Peyer's patch (tissue), 4 donors: Measurements from ENCODE around the gene EEF1A2. TPM values are rescaled to one million over a fixed set of nuclear protein-coding genes. Genes with fewer than 3 reads are reported as not detected.
A peak's percentile ranks its signal among the peaks of the same experiment; 100 is the strongest.

Experiments
- DNase-seq, 3 donors: peaks; one replicate each; pipeline ENCODE4 v3.0.0-alpha.2; 2017 to 2019
- H3K27ac ChIP-seq, 4 donors: fragments of 200-600 bp; sonication (generic); one replicate each; pipeline ENCODE4 v1.5.1; 2016 to 2019
- H3K27me3 ChIP-seq, 2 donors: fragments of 200-600 bp; sonication (generic); one replicate each; pipeline ENCODE4 v1.5.1; 2019
- H3K36me3 ChIP-seq, 3 donors: fragments of 200-600 bp; sonication (generic); one replicate each; pipeline ENCODE4 v1.5.1; 2016 to 2019
- H3K4me1 ChIP-seq, 4 donors: fragments of 200-600 bp; sonication (generic); one replicate each; pipeline ENCODE4 v1.5.1; 2016 to 2019
- H3K4me3 ChIP-seq, 4 donors: fragments of 200-600 bp; sonication (generic); 1 replicate in 3 of 4; 2 replicates in 1 of 4; pipeline ENCODE4 v1.5.1; 2016 to 2019; ENCODE audit warnings: mild to moderate bottlenecking in 1 of 4
- H3K9me3 ChIP-seq, 4 donors: fragments of 200-600 bp; sonication (generic); one replicate each; pipeline ENCODE4 v1.5.1; 2016 to 2019; ENCODE audit warnings: mild to moderate bottlenecking in 1 of 4
- POLR2A ChIP-seq, 2 donors: fragments of 450-650 bp; IDR thresholded peaks; one replicate each; pipeline ENCODE4 v1.5.1; 2017; ENCODE audit warnings: antibody characterized with exemption in 2 of 2, mild to moderate bottlenecking in 2 of 2, moderate library complexity in 2 of 2
- total RNA-seq, 4 donors: library from RNA; depleted of rRNA; stranded (reverse); fragments of >200 nt; gene quantifications; one replicate each; pipeline ENCODE4 v1.1.0, GENCODE V29; 2016
- TF ChIP-seq, protein P1 (sequence below), 6 experiments: fragments of 450-650 bp in 4 of 6; fragments of 200-600 bp in 2 of 6; sonication (generic) in 1 of 6; IDR thresholded peaks; one replicate each; pipeline ENCODE4 v1.5.1; 2017 to 2019; ENCODE audit warnings: antibody characterized with exemption in 6 of 6, mild to moderate bottlenecking in 3 of 6, moderate library complexity in 1 of 6

The EEF1A2 gene
- total RNA-seq, 4 donors from 2014 or later: 0.67 to 3.3 (median 2.1) TPM

DNA sequence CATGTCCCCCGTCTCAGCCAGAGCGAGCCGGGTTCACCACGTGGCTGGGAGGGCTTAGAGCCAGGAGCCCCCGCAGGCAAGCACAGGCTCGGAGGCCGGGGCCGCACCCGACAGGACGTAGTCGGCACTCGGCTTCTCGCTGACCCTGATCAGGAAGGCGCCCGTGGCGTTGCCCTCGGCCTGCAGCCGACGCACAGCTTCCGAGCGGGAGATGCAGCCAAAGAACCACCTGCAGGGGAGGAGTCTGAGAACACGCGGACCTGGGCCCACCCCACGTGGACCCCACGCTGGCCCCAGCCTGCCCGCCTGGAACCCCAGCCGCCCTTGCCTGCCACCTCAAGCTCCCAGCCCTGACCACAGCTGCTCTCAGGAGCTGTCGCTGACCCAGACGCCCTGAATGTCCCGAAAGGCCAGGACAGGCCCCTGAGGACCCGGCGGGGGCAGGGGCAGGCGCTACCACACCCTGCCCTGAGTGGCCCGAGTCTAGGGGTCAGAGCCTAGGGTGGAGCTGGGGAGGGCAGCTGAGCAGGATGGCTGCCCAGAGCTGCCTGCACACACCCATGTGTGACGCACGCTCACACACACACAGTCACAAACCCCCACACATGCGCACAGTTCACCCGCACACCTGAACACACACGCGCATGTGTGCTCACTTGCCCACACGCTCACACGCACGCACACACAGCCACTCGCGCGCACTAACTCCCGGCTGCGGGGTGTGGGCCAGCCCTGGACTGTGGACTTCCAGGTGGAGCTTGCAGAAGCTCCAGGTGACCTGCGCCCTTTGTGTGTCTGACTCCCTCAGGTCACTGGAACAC is 36.2 kb upstream of the EEF1A2 start:
- H3K27ac ChIP-seq: peak overlapping the region in 3 of 4 donors; percentile 60 to 98 (median 96)
- H3K4me1 ChIP-seq: peaks cover 10 to 38% (median 16%) of the 10 kb centered on the region in 4 donors
- H3K4me3 ChIP-seq: peak overlapping the region in 2 of 4 donors; percentile 39 to 57
- DNase-seq: peak in 2 of 3 donors; percentile 90 to 93
- TF ChIP-seq, protein P1, sequence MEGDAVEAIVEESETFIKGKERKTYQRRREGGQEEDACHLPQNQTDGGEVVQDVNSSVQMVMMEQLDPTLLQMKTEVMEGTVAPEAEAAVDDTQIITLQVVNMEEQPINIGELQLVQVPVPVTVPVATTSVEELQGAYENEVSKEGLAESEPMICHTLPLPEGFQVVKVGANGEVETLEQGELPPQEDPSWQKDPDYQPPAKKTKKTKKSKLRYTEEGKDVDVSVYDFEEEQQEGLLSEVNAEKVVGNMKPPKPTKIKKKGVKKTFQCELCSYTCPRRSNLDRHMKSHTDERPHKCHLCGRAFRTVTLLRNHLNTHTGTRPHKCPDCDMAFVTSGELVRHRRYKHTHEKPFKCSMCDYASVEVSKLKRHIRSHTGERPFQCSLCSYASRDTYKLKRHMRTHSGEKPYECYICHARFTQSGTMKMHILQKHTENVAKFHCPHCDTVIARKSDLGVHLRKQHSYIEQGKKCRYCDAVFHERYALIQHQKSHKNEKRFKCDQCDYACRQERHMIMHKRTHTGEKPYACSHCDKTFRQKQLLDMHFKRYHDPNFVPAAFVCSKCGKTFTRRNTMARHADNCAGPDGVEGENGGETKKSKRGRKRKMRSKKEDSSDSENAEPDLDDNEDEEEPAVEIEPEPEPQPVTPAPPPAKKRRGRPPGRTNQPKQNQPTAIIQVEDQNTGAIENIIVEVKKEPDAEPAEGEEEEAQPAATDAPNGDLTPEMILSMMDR (IDR thresholded peaks at IDR 0.05): peak in 1 of 6 experiments; percentile 3
- TF ChIP-seq POLR2A (IDR thresholded peaks at IDR 0.05): peak; percentile 61 to 81
- no peaks in the 10 kb centered on the region for H3K36me3 ChIP-seq
- no peaks in the 10 kb centered on the region for H3K9me3 ChIP-seq
- no peaks in the 10 kb centered on the region for H3K27me3 ChIP-seq

DNA sequence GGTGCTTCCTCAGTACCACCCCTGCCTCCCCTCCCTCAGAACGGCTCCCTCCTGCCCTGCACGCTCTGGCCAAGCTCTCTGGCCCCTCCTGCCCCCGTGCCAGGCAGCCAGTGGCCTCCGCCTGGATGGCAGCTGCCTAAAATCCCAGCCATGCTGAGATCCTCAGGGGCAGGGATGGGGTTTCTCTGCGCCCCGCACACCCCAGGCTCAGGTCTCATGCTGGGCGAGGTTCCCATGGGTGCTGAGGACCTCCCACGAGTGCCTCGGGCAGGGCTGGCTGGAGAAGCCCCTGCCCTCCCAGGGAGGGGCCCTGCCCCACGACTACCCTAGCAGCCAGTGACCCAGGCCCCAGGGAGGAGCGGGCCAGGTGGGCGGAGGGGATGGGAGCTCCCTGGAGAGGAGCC is 35.5 kb upstream of the EEF1A2 start:
- TF ChIP-seq, protein P1 (IDR thresholded peaks at IDR 0.05): no peak
- TF ChIP-seq POLR2A (IDR thresholded peaks at IDR 0.05): no peak
- H3K4me1 ChIP-seq: peaks cover 10 to 38% (median 16%) of the 10 kb centered on the region in 4 donors
- peak overlapping the region in 2 of 4 donors; percentile 26 to 31 for H3K4me3 ChIP-seq
- no peaks in the 10 kb centered on the region for H3K36me3 ChIP-seq
- H3K27me3 ChIP-seq: no peaks in the 10 kb centered on the region
- H3K27ac ChIP-seq: peak overlapping the region in 3 of 4 donors; percentile 60 to 98 (median 96)
- H3K9me3 ChIP-seq: no peaks in the 10 kb centered on the region
- no peak for DNase-seq

DNA sequence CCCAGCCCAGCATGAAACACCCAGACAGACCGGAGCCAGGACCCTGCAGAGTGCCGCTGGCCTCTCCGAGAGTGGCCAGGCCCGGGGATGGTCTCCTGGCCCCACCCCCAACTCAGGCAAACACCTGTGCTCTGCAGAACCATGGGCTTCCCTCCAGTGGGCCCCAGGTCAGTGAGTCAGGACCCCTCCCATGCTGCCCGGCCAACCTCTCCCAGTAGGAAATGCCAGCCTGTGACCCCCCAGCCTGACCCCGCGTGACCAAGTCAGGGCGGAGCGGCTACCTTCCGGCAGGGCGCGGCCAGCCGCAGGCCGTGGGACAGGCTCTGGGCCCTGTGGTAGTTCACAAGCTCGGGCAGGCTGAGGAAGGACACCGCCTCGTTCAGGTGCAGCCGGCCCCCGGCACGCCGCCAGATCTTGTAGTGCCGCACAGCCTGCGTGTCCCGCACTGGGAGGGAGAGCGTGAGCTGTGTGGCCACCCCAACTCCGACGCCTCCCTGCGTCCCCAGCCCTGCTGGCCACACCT is 35.0 kb upstream of the EEF1A2 start:
- Histone ChIP-seq H3K4me3 (peak overlapping the region in 2 of 4 donors; percentile 26 to 31), H3K27ac (peak overlapping the region in 3 of 4 donors; percentile 60 to 98 (median 96)), H3K9me3 (no peaks in the 10 kb centered on the region), H3K27me3 (no peaks in the 10 kb centered on the region), H3K36me3 (no peaks in the 10 kb centered on the region), H3K4me1 (peaks cover 10 to 38% (median 15%) of the 10 kb centered on the region in 4 donors)
- peak in 2 of 3 donors; percentile 81 to 86 for DNase-seq
- TF ChIP-seq, protein P1 (IDR thresholded peaks at IDR 0.05): no peak
- TF ChIP-seq POLR2A (IDR thresholded peaks at IDR 0.05): peak; percentile 64 to 76

DNA sequence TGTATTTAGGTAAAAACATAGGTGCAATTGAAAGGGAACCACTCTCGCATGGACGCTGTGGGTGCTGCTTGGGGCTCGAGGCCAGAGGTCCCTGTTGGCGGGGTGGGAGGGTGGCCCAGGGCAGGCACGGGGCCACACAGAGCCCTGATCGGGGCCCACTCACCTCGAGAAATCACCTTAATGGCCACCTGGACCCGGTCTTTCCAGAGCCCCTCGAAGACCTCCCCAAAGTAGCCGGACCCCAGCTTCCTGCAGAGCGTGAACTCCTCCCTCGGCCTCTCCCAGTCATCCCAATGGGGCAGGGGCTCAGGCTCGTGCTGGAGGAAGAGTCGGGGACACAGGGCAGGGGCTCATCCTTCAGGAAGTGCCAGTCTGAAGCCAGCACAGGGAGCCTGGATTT is 34.5 kb upstream of the EEF1A2 start:
- Histone ChIP-seq H3K4me3 (no peak overlapping the region), H3K4me1 (peaks cover 7 to 35% (median 12%) of the 10 kb centered on the region in 4 donors), H3K36me3 (no peaks in the 10 kb centered on the region), H3K27ac (peak overlapping the region in 2 of 4 donors; percentile 96 to 98), H3K27me3 (no peaks in the 10 kb centered on the region), H3K9me3 (no peaks in the 10 kb centered on the region)
- TF ChIP-seq, protein P1 (IDR thresholded peaks at IDR 0.05): no peak
- TF ChIP-seq POLR2A (IDR thresholded peaks at IDR 0.05): no peak
- peak in 1 of 3 donors; percentile 46 for DNase-seq

DNA sequence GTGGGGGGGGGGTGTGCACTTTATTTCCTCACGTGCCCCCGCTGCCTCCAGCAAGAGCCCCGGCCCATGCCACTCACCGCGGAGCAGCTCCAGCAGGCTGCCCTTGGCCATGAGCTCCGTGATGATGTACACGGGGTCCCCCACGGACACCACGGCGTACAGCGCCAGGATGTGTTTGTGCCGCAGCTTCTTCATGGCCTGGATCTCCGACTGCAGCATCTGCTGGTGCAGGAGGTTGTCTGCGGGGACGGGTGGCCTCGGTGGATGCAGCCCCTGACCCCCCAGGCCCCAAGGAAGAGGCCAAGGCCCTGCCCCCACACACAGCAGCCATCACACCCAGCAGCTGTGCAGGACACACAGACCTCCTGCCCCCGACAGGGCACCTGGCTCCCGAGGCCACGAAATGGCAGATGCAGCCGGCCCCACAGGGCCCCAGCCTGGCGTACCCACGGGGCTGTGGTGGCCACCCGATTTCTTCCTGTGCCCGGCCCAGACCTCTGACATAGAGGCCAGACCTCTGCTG is 33.6 kb upstream of the EEF1A2 start:
- no peak overlapping the region for H3K4me3 ChIP-seq
- no peaks in the 10 kb centered on the region for H3K27me3 ChIP-seq
- TF ChIP-seq POLR2A (IDR thresholded peaks at IDR 0.05): no peak
- TF ChIP-seq, protein P1 (IDR thresholded peaks at IDR 0.05): no peak
- H3K9me3 ChIP-seq: no peaks in the 10 kb centered on the region
- DNase-seq: peak in 2 of 3 donors; percentile 42 to 50
- H3K27ac ChIP-seq: no peak overlapping the region
- H3K4me1 ChIP-seq: peaks cover 2 to 28% (median 7%) of the 10 kb centered on the region in 4 donors
- no peaks in the 10 kb centered on the region for H3K36me3 ChIP-seq
